ENCODE results near the gene EXOC6.

Gene EXOC6

GRCh38 chr10:93071674-93072224 is 223.4 kb downstream of the EXOC6 start:
- TF ChIP-seq TSHZ2 (CRISPR knock-in tag; IDR thresholded peaks at IDR 0.05) (peak; percentile 86; the same call in 1 of the 2 replicates), TCF4 (CRISPR knock-in tag; IDR thresholded peaks at IDR 0.05; ENCODE audit: borderline replicate concordance) (peak; percentile 35; the same call in 1 of the 2 replicates), ISL1 (CRISPR knock-in tag; IDR thresholded peaks at IDR 0.05) (no peak), PATZ1 (CRISPR knock-in tag; IDR thresholded peaks at IDR 0.05; ENCODE audit: borderline replicate concordance) (no peak), OSR1 (CRISPR knock-in tag; IDR thresholded peaks at IDR 0.05) (no peak), POU6F1 (CRISPR knock-in tag; IDR thresholded peaks at IDR 0.05; ENCODE audit: borderline replicate concordance, low read depth) (no peak)
- peak; percentile 65 for ATAC-seq

DNA sequence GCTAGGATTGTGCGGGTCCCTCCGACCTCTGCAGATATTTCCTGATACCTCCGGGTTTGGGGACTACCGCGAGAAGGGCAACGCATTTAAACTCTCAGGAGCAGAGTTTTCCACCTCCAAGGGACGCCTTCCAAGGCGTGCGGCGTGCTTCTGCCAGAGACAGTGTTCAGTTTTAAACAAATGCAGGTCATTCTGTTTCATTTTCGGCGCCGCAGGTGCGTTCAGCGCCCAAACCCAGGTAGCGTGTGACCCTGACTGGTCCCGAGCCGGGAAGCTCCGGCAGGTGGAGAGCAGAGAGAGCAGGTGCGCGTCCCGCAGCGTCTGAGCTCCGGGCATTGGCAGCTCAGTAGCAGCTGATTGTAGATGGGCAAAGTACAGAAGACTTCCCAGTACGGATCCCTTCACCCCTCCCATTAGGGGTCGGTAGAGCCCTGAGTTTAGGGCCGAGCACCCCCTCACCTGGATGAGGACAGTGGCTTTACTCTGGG is 223.9 kb downstream of the EXOC6 start:
- no peak for TF ChIP-seq OSR1 (CRISPR knock-in tag; IDR thresholded peaks at IDR 0.05)
- ATAC-seq, result peak; percentile 43

GRCh38 chr10:93072713-93073538 is 224.6 kb downstream of the EXOC6 start:
- ATAC-seq, result peak; percentile 26
- TF ChIP-seq GLIS3 (CRISPR knock-in tag; IDR thresholded peaks at IDR 0.05), result no peak
- no peak for TF ChIP-seq OSR1 (CRISPR knock-in tag; IDR thresholded peaks at IDR 0.05)
- no peak for TF ChIP-seq CSDC2 (CRISPR knock-in tag; IDR thresholded peaks at IDR 0.05)
- no peak for TF ChIP-seq SNAI2 (CRISPR knock-in tag; IDR thresholded peaks at IDR 0.05)
- TF ChIP-seq BACH2 (CRISPR knock-in tag; IDR thresholded peaks at IDR 0.05; ENCODE audit: borderline replicate concordance), result no peak
- TF ChIP-seq ARNTL (CRISPR knock-in tag; IDR thresholded peaks at IDR 0.05; ENCODE audit: borderline replicate concordance, low read depth), result no peak
- no peak for TF ChIP-seq ZFP30 (CRISPR knock-in tag; IDR thresholded peaks at IDR 0.05)
- TF ChIP-seq PATZ1 (CRISPR knock-in tag; IDR thresholded peaks at IDR 0.05; ENCODE audit: borderline replicate concordance), result no peak
- TF ChIP-seq ZC3H10 (CRISPR knock-in tag; IDR thresholded peaks at IDR 0.05), result no peak
- no peak for TF ChIP-seq ZFP3 (CRISPR knock-in tag; IDR thresholded peaks at IDR 0.05)

- TF ChIP-seq, protein P1, sequence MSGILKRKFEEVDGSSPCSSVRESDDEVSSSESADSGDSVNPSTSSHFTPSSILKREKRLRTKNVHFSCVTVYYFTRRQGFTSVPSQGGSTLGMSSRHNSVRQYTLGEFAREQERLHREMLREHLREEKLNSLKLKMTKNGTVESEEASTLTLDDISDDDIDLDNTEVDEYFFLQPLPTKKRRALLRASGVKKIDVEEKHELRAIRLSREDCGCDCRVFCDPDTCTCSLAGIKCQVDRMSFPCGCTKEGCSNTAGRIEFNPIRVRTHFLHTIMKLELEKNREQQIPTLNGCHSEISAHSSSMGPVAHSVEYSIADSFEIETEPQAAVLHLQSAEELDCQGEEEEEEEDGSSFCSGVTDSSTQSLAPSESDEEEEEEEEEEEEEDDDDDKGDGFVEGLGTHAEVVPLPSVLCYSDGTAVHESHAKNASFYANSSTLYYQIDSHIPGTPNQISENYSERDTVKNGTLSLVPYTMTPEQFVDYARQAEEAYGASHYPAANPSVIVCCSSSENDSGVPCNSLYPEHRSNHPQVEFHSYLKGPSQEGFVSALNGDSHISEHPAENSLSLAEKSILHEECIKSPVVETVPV (CRISPR knock-in tag; IDR thresholded peaks at IDR 0.05), result no peak
- peak; percentile 37; the same call in 1 of the 2 replicates for TF ChIP-seq TSHZ2 (CRISPR knock-in tag; IDR thresholded peaks at IDR 0.05)
- ATAC-seq, result peak; percentile 22; the same call in 2 of the 3 replicates
These were observed 225.3 kb downstream of the EXOC6 start, which contains the start of gene CYP26A1 for GRCh38 chr10:93073539-93074146. Gene CYP26A1, plus strand, starts transcription at chr10:93073893. Its CDS starts 42 bp downstream, at chr10:93073935.

Data from SK-N-SH treated with all-trans-retinoic acid at 6 μM for 48 hours (cell line).